Kidney tubule cell (primary cell): ENCODE data around the gene DEDD2.

ENCODE experiments used
- DNase-seq: peaks from one replicate; pipeline ENCODE4 v3.0.0-alpha.2; 2018; ENCODE audit warnings: low spot score

Gene DEDD2

GRCh38 chr19:42228641-42229040 is 11.2 kb upstream of the DEDD2 start:
- no peak for DNase-seq

GRCh38 chr19:42226886-42227285 is 9.4 kb upstream of the DEDD2 start:
- DNase-seq: peak; percentile 14

- no peak for DNase-seq
These were observed 8.3 kb upstream of the DEDD2 start for GRCh38 chr19:42225718-42226292.

- no peak for DNase-seq
These were observed 7.7 kb upstream of the DEDD2 start for GRCh38 chr19:42224940-42225717.

- no peak for DNase-seq
These were observed 3.2 kb upstream of the DEDD2 start for GRCh38 chr19:42220751-42221097.

GRCh38 chr19:42219812-42220750 is 2.6 kb upstream of the DEDD2 start, which contains the start of gene ZNF526:
ZNF526 (plus strand) TSS chr19:42220312; CDS start chr19:42224404, 4,092 bp downstream.
- peak; percentile 97 for DNase-seq

GRCh38 chr19:42216653-42217519 is 591 bp downstream of the DEDD2 start:
- peak; percentile 44 for DNase-seq

GRCh38 chr19:42214810-42215485 is 2.5 kb downstream of the DEDD2 start:
- no peak for DNase-seq

- DNase-seq: no peak
These were observed 4.6 kb downstream of the DEDD2 start for GRCh38 chr19:42212886-42213285.

GRCh38 chr19:42208612-42209011 is 8.9 kb downstream of the DEDD2 start:
- DNase-seq: no peak

- DNase-seq: peak; percentile 85
These were observed 9.7 kb downstream of the DEDD2 start for GRCh38 chr19:42207767-42208271.

GRCh38 chr19:42206871-42207755 is 10.4 kb downstream of the DEDD2 start:
- peak; percentile 80 for DNase-seq

GRCh38 chr19:42204664-42205063 is 12.8 kb downstream of the DEDD2 start:
- no peak for DNase-seq

- DNase-seq: peak; percentile 46
These were observed 13.8 kb downstream of the DEDD2 start for GRCh38 chr19:42203700-42204099.

- DNase-seq: no peak
These were observed 15.1 kb downstream of the DEDD2 start for GRCh38 chr19:42202290-42202880.

GRCh38 chr19:42201489-42202289 is 15.8 kb downstream of the DEDD2 start:
- DNase-seq: no peak

- no peak for DNase-seq
These were observed 17.3 kb downstream of the DEDD2 start for GRCh38 chr19:42200116-42200715.

GRCh38 chr19:42199440-42200115 is 17.9 kb downstream of the DEDD2 start:
- no peak for DNase-seq
